K562 (cell line): ENCODE measurements around the gene TIAM1. TPM values are rescaled to one million over a fixed set of nuclear protein-coding genes. Genes with fewer than 3 reads are reported as not detected.
A peak's percentile ranks its signal among the peaks of the same experiment; 100 is the strongest.

Experiments
- ATAC-seq: fragments of 200-7000 bp; cut with Tn5 transposase; 3 replicates; pipeline ENCODE4 v1.9.1; 2020; ENCODE audit warnings: moderate library complexity
- BruUV-seq: library from RNA; stranded (reverse); fragments of 400-500 nt; replicated peaks from 2 replicates; lab custom pipeline; 2021; lab: Mats Ljungman, UMichigan
- CTCF ChIA-PET: fragments of 300-600 bp; formaldehyde crosslinking; extraction: SDS; loops from one replicate; lab custom pipeline; 2021; ENCODE audit warnings: low intra/inter-chr PET ratio; lab: Yijun Ruan, JAX
- POLR2A ChIA-PET: fragments of 300-600, 350-650 bp; sonication (Branson Sonifier 250); formaldehyde crosslinking; extraction: SDS; loops from one replicate; lab custom pipeline; 2021; ENCODE audit warnings: antibody characterized with exemption, inconsistent platforms; lab: Yijun Ruan, JAX
- DNase-seq, 4 experiments: peaks; one replicate each; pipeline versions ENCODE4 v3.0.0 to v3.0.0-alpha.2; 2011 to 2018; ENCODE audit warnings: low spot score in 3 of 4, mixed read lengths in 3 of 4; ENCODE audit errors: extremely low read depth in 1 of 4
- FAIRE-seq: peaks from 2 replicates; lab custom pipeline; 2011; peaks lifted over from hg19 to GRCh38; lab: Jason Lieb, UNC
- H2AFZ ChIP-seq: 2 replicates; pipeline ENCODE4 v1.6.0; 2011; ENCODE audit warnings: low read depth, low read length, control low read depth, inconsistent platforms
- H3K27ac ChIP-seq: fragments of 200-600 bp; 3 replicates; pipeline ENCODE4 v1.8.0; 2011; ENCODE audit warnings: low read depth, mild to moderate bottlenecking, control low read depth, inconsistent platforms, low read length, moderate library complexity, mixed read lengths; ENCODE audit errors: extremely low read depth
- H3K27me3 ChIP-seq, 2 experiments: fragments of 300-600 bp in 1 of 2; 2 replicates in 1 of 2; 3 replicates in 1 of 2; pipeline versions ENCODE4 v1.6.0 to v1.8.0; 2011; ENCODE audit warnings: inconsistent platforms in 2 of 2, low read length in 2 of 2, mild to moderate bottlenecking in 1 of 2, mixed read lengths in 1 of 2, moderate library complexity in 1 of 2; ENCODE audit not compliant: control insufficient read depth in 2 of 2, insufficient read depth in 2 of 2
- H3K36me3 ChIP-seq: fragments of 300-600 bp; 3 replicates; pipeline ENCODE4 v1.8.0; 2011; ENCODE audit warnings: mild to moderate bottlenecking, low read length, inconsistent platforms; ENCODE audit not compliant: control insufficient read depth, insufficient read depth
- H3K4me1 ChIP-seq, 2 experiments: fragments of 200-600 bp in 1 of 2; replicated peaks in 1 of 2; 2 replicates in 1 of 2; 3 replicates in 1 of 2; pipeline versions ENCODE4 v1.5.1 to v1.8.0; 2011; ENCODE audit warnings: inconsistent platforms in 2 of 2, low read length in 2 of 2, mild to moderate bottlenecking in 1 of 2, mixed read lengths in 1 of 2, moderate library complexity in 1 of 2; ENCODE audit not compliant: control insufficient read depth in 2 of 2, insufficient read depth in 2 of 2
- H3K4me2 ChIP-seq: 2 replicates; pipeline ENCODE4 v1.6.1; 2011; ENCODE audit warnings: low read length, control low read depth, inconsistent platforms, mixed read lengths; ENCODE audit not compliant: insufficient read depth
- H3K4me3 ChIP-seq: fragments of 200-600 bp; sonication (generic), shearing (Covaris generic); 2 replicates; pipeline ENCODE4 v1.5.1; 2016; ENCODE audit warnings: control low read depth, inconsistent platforms
- H3K79me2 ChIP-seq: fragments of 200-600 bp; 3 replicates; pipeline ENCODE4 v1.8.0; 2011; ENCODE audit warnings: low read length, inconsistent platforms; ENCODE audit not compliant: control insufficient read depth, insufficient read depth
- H3K9ac ChIP-seq, 2 experiments: 2 replicates each; pipeline versions ENCODE4 v1.6.0 to v1.6.1; 2011; ENCODE audit warnings: low read depth in 2 of 2, low read length in 2 of 2, control low read depth in 1 of 2, inconsistent platforms in 1 of 2, mild to moderate bottlenecking in 1 of 2, mixed read lengths in 1 of 2; ENCODE audit not compliant: insufficient read depth in 1 of 2
- H3K9me1 ChIP-seq: one replicate; pipeline ENCODE4 v1.6.0; 2011; ENCODE audit warnings: inconsistent platforms, mild to moderate bottlenecking, low read length, moderate library complexity; ENCODE audit not compliant: control insufficient read depth, insufficient read depth
- H3K9me3 ChIP-seq: replicated peaks from 2 replicates; pipeline ENCODE4 v1.5.1; 2011; ENCODE audit warnings: low read depth, low read length, inconsistent platforms; ENCODE audit not compliant: control insufficient read depth, insufficient read depth
- H4K20me1 ChIP-seq: replicated peaks from 2 replicates; pipeline ENCODE4 v1.6.1; 2011; ENCODE audit warnings: low read length, inconsistent platforms, mixed read lengths; ENCODE audit not compliant: control insufficient read depth, insufficient read depth
- LCOR ChIP-seq: sonication (generic); formaldehyde crosslinking; IDR thresholded peaks from 2 replicates; pipeline ENCODE4 v1.8.0; 2022; ENCODE audit warnings: mild to moderate bottlenecking, missing genetic modification reagents
- POLR2G ChIP-seq: fragments of 200-400 bp; formaldehyde crosslinking; IDR thresholded peaks from 2 replicates; pipeline ENCODE4 v1.6.1; 2017; ENCODE audit warnings: low read depth, mild to moderate bottlenecking, antibody characterized with exemption, low read length, moderate library complexity
- SPI1 ChIP-seq: IDR thresholded peaks from 2 replicates; pipeline ENCODE4 v1.6.1; 2011; ENCODE audit warnings: low read depth, low read length, control low read depth, borderline replicate concordance
- ZBTB17 ChIP-seq: fragments of 450-650 bp; formaldehyde crosslinking; IDR thresholded peaks from 2 replicates; pipeline ENCODE4 v1.4.0; 2020; ENCODE audit warnings: mild to moderate bottlenecking
- ZNF263 ChIP-seq: sonication (generic); formaldehyde crosslinking; IDR thresholded peaks from 2 replicates; pipeline ENCODE4 v1.8.0; 2022; ENCODE audit warnings: mild to moderate bottlenecking, missing genetic modification reagents, borderline replicate concordance
- WGBS: fragments of 100-300 bp; shearing (Covaris generic); methylation state at CpG from one replicate; pipeline ENCODE4 v1.1.6; 2016; ENCODE audit warnings: low coverage, mixed read lengths; ENCODE audit not compliant: insufficient coverage; ENCODE audit errors: missing lambda C conversion rate; 5-methylcytosine and 5-hydroxymethylcytosine counted together
- in situ Hi-C: fragments of 300-500 bp; cut with MboI; formaldehyde crosslinking; loops from 4 replicates; pipeline ENCODE4 v1.15.0; 2018; ENCODE audit warnings: inconsistent platforms, mixed read lengths
- intact Hi-C: fragments of 100-400 bp; cut with micrococcal nuclease; formaldehyde crosslinking; loops from 2 replicates; pipeline ENCODE4 v1.14.2; 2022
- polyA plus RNA-seq, 8 experiments: library from polyadenylated mRNA; depleted of rRNA in 4 of 8; stranded (reverse) in 5 of 8; unstranded in 3 of 8; fragments of >200 nt; fragmentation: Nextera tagmentation in 2 of 8; fragmentation: Illumina TruSeq in 1 of 8; extraction: Ambion mirVana in 2 of 8; extraction: Trizol in 1 of 8; gene quantifications; 2 replicates each; pipeline versions ENCODE4 v1.2.1 to v1.2.3, GENCODE V29; 2011 to 2014; ENCODE audit warnings: inconsistent platforms in 1 of 8, missing spikeins in 1 of 8
- total RNA-seq, 7 experiments: library from RNA; depleted of rRNA in 6 of 7; stranded (reverse); fragments of >200 nt in 6 of 7; fragmentation: Illumina TruSeq in 2 of 7; extraction: Trizol in 2 of 7; gene quantifications; 2 replicates each; pipeline versions ENCODE4 v1.2.1 to v1.2.3, GENCODE V29; 2011 to 2021; ENCODE audit warnings: low replicate concordance in 1 of 7

Gene TIAM1
- total and polyA plus RNA-seq, 9 of the 15 experiments (the other 6 are each of a cell fraction or from before 2014, with no cell fraction given) = 0.11 TPM; not detected in 8

- no peak for FAIRE-seq
- intact Hi-C loops = loop anchor here (10.0 kb wide), 1 partner anchor 242 kb away; no protein-coding TSS in a partner anchor
Measured at GRCh38 chr21:31343030-31343510, 991 bp downstream of the TIAM1 start.

GRCh38 chr21:31342348-31342747, 1.7 kb downstream of the TIAM1 start:
- TF ChIP-seq SPI1 = peak; percentile 59; the same call in 1 of the 2 replicates
- TF ChIP-seq ZBTB17 (CRISPR knock-in tag) = no peak
- no peak for TF ChIP-seq ZNF263 (CRISPR knock-in tag)
- TF ChIP-seq, all 486 proteins: peak for 1
- no peak for DNase-seq
- no peaks in the 10 kb centered on the region for H3K9me1 ChIP-seq
- 0 out of 5 replicates have a peak, but pooled peaks cover 0 to 3% of the 10 kb centered on the region in 2 experiments for H3K4me1 ChIP-seq
- peaks cover 21 to 32% of the 10 kb centered on the region in 2 experiments; a peak in 3 of 5 replicates for H3K27me3 ChIP-seq
- no peak for FAIRE-seq
- CTCF ChIA-PET = no interaction called here
- POLR2A ChIA-PET = no interaction called here
- no TSS peak for BruUV-seq
- H2AFZ ChIP-seq = no peak overlapping the region
- H3K9ac ChIP-seq = no peak overlapping the region
- no peaks in the 10 kb centered on the region; the same call in 1 of the 2 replicates for H4K20me1 ChIP-seq
- H3K79me2 ChIP-seq = no peaks in the 10 kb centered on the region
- H3K27ac ChIP-seq = no peak overlapping the region
- H3K4me3 ChIP-seq = no peak overlapping the region
- H3K36me3 ChIP-seq = no peaks in the 10 kb centered on the region
- H3K4me2 ChIP-seq = no peak overlapping the region
- no peak for ATAC-seq
- intact Hi-C loops (loop anchor here (10.0 kb wide), 1 partner anchor 242 kb away; no protein-coding TSS in a partner anchor), in situ Hi-C loops (no loop called here)
- 0% methylated on average over 3 of the region's 3 CpGs for WGBS
- no peaks in the 10 kb centered on the region for H3K9me3 ChIP-seq

More at GRCh38 chr21:31343030-31343510, 991 bp downstream of the TIAM1 start:
- no peaks in the 10 kb centered on the region for H3K9me1 ChIP-seq
- TF ChIP-seq LCOR (CRISPR knock-in tag) = no peak
- TF ChIP-seq POLR2G = no peak
- no peaks in the 10 kb centered on the region; the same call in 1 of the 2 replicates for H4K20me1 ChIP-seq
- WGBS = 0% methylated on average over 2 of the region's 2 CpGs
- no peaks in the 10 kb centered on the region for H3K9me3 ChIP-seq
- H3K4me2 ChIP-seq = no peak overlapping the region
- no peaks in the 10 kb centered on the region for H3K79me2 ChIP-seq
- H3K36me3 ChIP-seq = no peaks in the 10 kb centered on the region
- H2AFZ ChIP-seq = no peak overlapping the region
- no peak overlapping the region for H3K27ac ChIP-seq
- no peak overlapping the region for H3K9ac ChIP-seq
- BruUV-seq = no TSS peak
- peaks cover 18 to 28% of the 10 kb centered on the region in 2 experiments; a peak in 4 of 5 replicates for H3K27me3 ChIP-seq
- POLR2A ChIA-PET = interaction anchor here (0.9 kb wide), 1 partner anchor 8 kb away, joined by 4 read pairs; no protein-coding TSS in a partner anchor
- ATAC-seq (no peak), DNase-seq (no peak)
- H3K4me3 ChIP-seq = no peak overlapping the region
- CTCF ChIA-PET = no interaction called here
- H3K4me1 ChIP-seq = 0 out of 5 replicates have a peak, but pooled peaks cover 0 to 3% of the 10 kb centered on the region in 2 experiments
- in situ Hi-C loops = no loop called here
